Trophoblast cell (in vitro differentiated cells and primary cell): Measurements from ENCODE around the gene SLC34A1.
A peak's percentile ranks its signal among the peaks of the same experiment; 100 is the strongest.

Source experiments
- DNase-seq, 2 donors: peaks; one replicate each; pipeline ENCODE4 v3.0.0-alpha.2; 2016
- H2AFZ ChIP-seq: 2 replicates; pipeline ENCODE4 v1.6.1; 2013; ENCODE audit warnings: low read length, moderate library complexity, mild to moderate bottlenecking; ENCODE audit not compliant: insufficient read depth, poor library complexity
- H2AK5ac ChIP-seq: 2 replicates; pipeline ENCODE4 v1.6.1; 2013; ENCODE audit warnings: mild to moderate bottlenecking, low read length
- H2BK120ac ChIP-seq: 2 replicates; pipeline ENCODE4 v1.6.1; 2013; ENCODE audit warnings: low read length, mild to moderate bottlenecking, moderate library complexity; ENCODE audit not compliant: insufficient read depth, poor library complexity
- H2BK12ac ChIP-seq: 2 replicates; pipeline ENCODE4 v1.6.1; 2013; ENCODE audit warnings: mild to moderate bottlenecking, low read length, moderate library complexity
- H2BK5ac ChIP-seq: 2 replicates; pipeline ENCODE4 v1.6.1; 2013; ENCODE audit warnings: low read length, low read depth, moderate library complexity, mild to moderate bottlenecking; ENCODE audit not compliant: poor library complexity
- H3K14ac ChIP-seq: 2 replicates; pipeline ENCODE4 v1.6.1; 2013; ENCODE audit warnings: mild to moderate bottlenecking, low read length
- H3K18ac ChIP-seq: 2 replicates; pipeline ENCODE4 v1.6.1; 2013; ENCODE audit warnings: mild to moderate bottlenecking, low read length
- H3K23ac ChIP-seq: 2 replicates; pipeline ENCODE4 v1.6.1; 2013; ENCODE audit warnings: low read length
- H3K27ac ChIP-seq: 2 replicates; pipeline ENCODE4 v1.5.1; 2013; ENCODE audit warnings: low read depth, mild to moderate bottlenecking, inconsistent platforms, low read length, moderate library complexity
- H3K27me3 ChIP-seq: 2 replicates; pipeline ENCODE4 v1.6.1; 2013; ENCODE audit warnings: inconsistent platforms, mild to moderate bottlenecking, low read length, moderate library complexity; ENCODE audit not compliant: insufficient read depth
- H3K36me3 ChIP-seq, 2 experiments: 1 replicate in 1 of 2; 2 replicates in 1 of 2; pipeline ENCODE4 v1.6.1; 2013; ENCODE audit warnings: low read length in 2 of 2, mild to moderate bottlenecking in 2 of 2, moderate library complexity in 1 of 2; ENCODE audit not compliant: insufficient read depth in 2 of 2, control insufficient read depth in 1 of 2
- H3K4ac ChIP-seq: 2 replicates; pipeline ENCODE4 v1.6.1; 2013; ENCODE audit warnings: low read depth, mild to moderate bottlenecking, low read length, moderate library complexity
- H3K4me1 ChIP-seq, 2 experiments: 1 replicate in 1 of 2; 2 replicates in 1 of 2; pipeline ENCODE4 v1.6.1; 2013; ENCODE audit warnings: low read length in 2 of 2, mild to moderate bottlenecking in 2 of 2, moderate library complexity in 1 of 2; ENCODE audit not compliant: insufficient read depth in 2 of 2, control insufficient read depth in 1 of 2
- H3K4me2 ChIP-seq: 2 replicates; pipeline ENCODE4 v1.6.1; 2013; ENCODE audit warnings: inconsistent platforms, mild to moderate bottlenecking, low read length, moderate library complexity
- H3K4me3 ChIP-seq: 2 replicates; pipeline ENCODE4 v1.5.1; 2013; ENCODE audit warnings: mild to moderate bottlenecking, low read depth, low read length, inconsistent platforms
- H3K79me1 ChIP-seq: one replicate; pipeline ENCODE4 v1.6.1; 2013; ENCODE audit warnings: low read length
- H3K79me2 ChIP-seq: 2 replicates; pipeline ENCODE4 v1.6.1; 2013; ENCODE audit warnings: low read length, mild to moderate bottlenecking; ENCODE audit not compliant: control insufficient read depth, insufficient read depth, poor library complexity
- H3K9ac ChIP-seq: 2 replicates; pipeline ENCODE4 v1.6.1; 2013; ENCODE audit warnings: mild to moderate bottlenecking, low read length
- H3K9me3 ChIP-seq: 2 replicates; pipeline ENCODE4 v1.6.1; 2013; ENCODE audit warnings: low read depth, mild to moderate bottlenecking, control low read depth, inconsistent platforms, low read length; ENCODE audit not compliant: insufficient read depth
- H4K12ac ChIP-seq: 2 replicates; pipeline ENCODE4 v1.6.1; 2013; ENCODE audit warnings: low read depth, mild to moderate bottlenecking, low read length, moderate library complexity
- H4K8ac ChIP-seq: 2 replicates; pipeline ENCODE4 v1.6.1; 2013; ENCODE audit warnings: low read depth, mild to moderate bottlenecking, low read length, moderate library complexity
- H4K91ac ChIP-seq: one replicate; pipeline ENCODE4 v1.6.1; 2013; ENCODE audit warnings: low read depth, mild to moderate bottlenecking, low read length, moderate library complexity
- WGBS: extraction: QIAGEN DNeasy Blood & Tissue Kit; methylation state at CpG from one replicate; pipeline ENCODE4 v1.1.7; 2013; ENCODE audit warnings: missing lambda C conversion rate; ENCODE audit not compliant: insufficient read length, insufficient coverage; ENCODE audit errors: extremely low coverage; 5-methylcytosine and 5-hydroxymethylcytosine counted together

Gene SLC34A1

GRCh38 chr5:177349362-177349647 is 34.9 kb upstream of the SLC34A1 start:
- no peak overlapping the region for H3K9ac ChIP-seq
- no peak overlapping the region for H4K8ac ChIP-seq
- H3K9me3 ChIP-seq: peaks cover 1% of the 10 kb centered on the region
- H3K27ac ChIP-seq: no peak overlapping the region
- no peak overlapping the region for H2BK120ac ChIP-seq
- H3K36me3 ChIP-seq: peaks cover 5 to 12% of the 10 kb centered on the region in 2 experiments
- no peak overlapping the region for H2BK5ac ChIP-seq
- no peak overlapping the region for H3K4me3 ChIP-seq
- no peak overlapping the region for H2AK5ac ChIP-seq
- H2BK12ac ChIP-seq: no peak overlapping the region
- no peak overlapping the region for H3K23ac ChIP-seq
- H3K4ac ChIP-seq: no peak overlapping the region
- no peak for DNase-seq
- peaks cover 10% of the 10 kb centered on the region for H3K79me1 ChIP-seq
- no peak overlapping the region for H3K14ac ChIP-seq
- WGBS: no CpG with 5 or more reads among the region's 3 CpGs
- no peak overlapping the region for H3K18ac ChIP-seq
- no peaks in the 10 kb centered on the region for H3K27me3 ChIP-seq
- H3K4me1 ChIP-seq: peaks cover 12 to 16% of the 10 kb centered on the region in 2 experiments
- H4K91ac ChIP-seq: no peak overlapping the region
- H2AFZ ChIP-seq: no peak overlapping the region
- H3K4me2 ChIP-seq: no peak overlapping the region
- H3K79me2 ChIP-seq: peaks cover 13% of the 10 kb centered on the region
- H4K12ac ChIP-seq: no peak overlapping the region

- Histone ChIP-seq H2BK5ac (no peak overlapping the region), H3K79me1 (peaks cover 10% of the 10 kb centered on the region), H4K91ac (no peak overlapping the region), H3K36me3 (peaks cover 5 to 12% of the 10 kb centered on the region in 2 experiments), H3K4me2 (peak overlapping the region; percentile 82), H2AK5ac (no peak overlapping the region), H3K79me2 (peaks cover 13% of the 10 kb centered on the region), H3K9ac (no peak overlapping the region), H3K14ac (no peak overlapping the region), H2BK120ac (no peak overlapping the region), H2AFZ (no peak overlapping the region), H3K27ac (no peak overlapping the region), H3K9me3 (peaks cover 1% of the 10 kb centered on the region), H4K8ac (no peak overlapping the region), H4K12ac (no peak overlapping the region), H2BK12ac (no peak overlapping the region), H3K4ac (peak overlapping the region; percentile 9), H3K4me3 (no peak overlapping the region), H3K18ac (no peak overlapping the region), H3K27me3 (no peaks in the 10 kb centered on the region), H3K23ac (no peak overlapping the region), H3K4me1 (peaks cover 12 to 16% of the 10 kb centered on the region in 2 experiments)
- no CpG with 5 or more reads among the region's 5 CpGs for WGBS
- no peak for DNase-seq
These were observed 34.5 kb upstream of the SLC34A1 start for GRCh38 chr5:177349762-177350161.

DNA sequence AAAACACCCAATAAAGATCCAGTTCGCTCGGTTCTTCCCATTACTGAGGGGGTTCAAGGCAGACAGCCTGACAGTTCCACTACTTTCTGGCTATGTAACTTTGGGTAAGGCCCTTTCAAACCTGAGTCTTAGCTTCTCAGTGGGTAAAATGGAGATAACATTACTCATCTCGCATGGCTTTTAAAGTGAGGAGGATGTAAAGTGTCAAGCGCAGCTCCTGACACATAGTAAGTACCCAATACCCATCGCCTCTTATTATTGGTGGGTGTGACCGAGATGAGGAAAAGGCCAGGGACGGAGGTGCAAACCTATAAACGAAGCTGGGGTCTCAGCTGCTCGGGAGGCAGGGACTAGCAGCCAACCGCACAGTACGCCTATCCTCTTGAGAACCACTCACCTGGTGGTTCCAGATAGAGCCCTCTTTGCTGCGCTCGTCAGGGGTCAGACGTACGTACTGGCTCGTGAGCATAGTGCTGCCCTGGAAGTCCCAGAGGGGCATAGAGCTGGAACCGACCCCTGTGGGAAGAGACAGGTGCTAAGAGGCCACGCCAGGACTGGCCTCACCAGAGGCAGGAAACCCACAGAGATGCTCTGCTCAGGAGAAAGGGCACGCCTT is 33.4 kb upstream of the SLC34A1 start:
- H2AFZ ChIP-seq: peak overlapping the region; percentile 65
- DNase-seq: no peak
- no peaks in the 10 kb centered on the region for H3K9me3 ChIP-seq
- H3K18ac ChIP-seq: peak overlapping the region; percentile 42
- H3K79me2 ChIP-seq: peaks cover 13% of the 10 kb centered on the region
- H3K14ac ChIP-seq: peak overlapping the region; percentile 73
- H3K4me1 ChIP-seq: peaks cover 12 to 16% of the 10 kb centered on the region in 2 experiments
- H3K79me1 ChIP-seq: peaks cover 10% of the 10 kb centered on the region
- peak overlapping the region; percentile 57 for H2AK5ac ChIP-seq
- no peak overlapping the region for H2BK12ac ChIP-seq
- H3K27ac ChIP-seq: peak overlapping the region; percentile 95
- no CpG with 5 or more reads among the region's 19 CpGs for WGBS
- no peak overlapping the region for H2BK5ac ChIP-seq
- peaks cover 3 to 12% of the 10 kb centered on the region in 2 experiments for H3K36me3 ChIP-seq
- H3K4me2 ChIP-seq: peak overlapping the region; percentile 82
- H3K23ac ChIP-seq: no peak overlapping the region
- H3K4me3 ChIP-seq: peak overlapping the region; percentile 97
- peak overlapping the region; percentile 89 for H3K9ac ChIP-seq
- H3K4ac ChIP-seq: peak overlapping the region; percentile 76
- peak overlapping the region; percentile 28 for H2BK120ac ChIP-seq
- peak overlapping the region; percentile 91 for H4K91ac ChIP-seq
- H3K27me3 ChIP-seq: no peaks in the 10 kb centered on the region
- H4K8ac ChIP-seq: peak overlapping the region; percentile 96
- peak overlapping the region; percentile 87 for H4K12ac ChIP-seq

DNA sequence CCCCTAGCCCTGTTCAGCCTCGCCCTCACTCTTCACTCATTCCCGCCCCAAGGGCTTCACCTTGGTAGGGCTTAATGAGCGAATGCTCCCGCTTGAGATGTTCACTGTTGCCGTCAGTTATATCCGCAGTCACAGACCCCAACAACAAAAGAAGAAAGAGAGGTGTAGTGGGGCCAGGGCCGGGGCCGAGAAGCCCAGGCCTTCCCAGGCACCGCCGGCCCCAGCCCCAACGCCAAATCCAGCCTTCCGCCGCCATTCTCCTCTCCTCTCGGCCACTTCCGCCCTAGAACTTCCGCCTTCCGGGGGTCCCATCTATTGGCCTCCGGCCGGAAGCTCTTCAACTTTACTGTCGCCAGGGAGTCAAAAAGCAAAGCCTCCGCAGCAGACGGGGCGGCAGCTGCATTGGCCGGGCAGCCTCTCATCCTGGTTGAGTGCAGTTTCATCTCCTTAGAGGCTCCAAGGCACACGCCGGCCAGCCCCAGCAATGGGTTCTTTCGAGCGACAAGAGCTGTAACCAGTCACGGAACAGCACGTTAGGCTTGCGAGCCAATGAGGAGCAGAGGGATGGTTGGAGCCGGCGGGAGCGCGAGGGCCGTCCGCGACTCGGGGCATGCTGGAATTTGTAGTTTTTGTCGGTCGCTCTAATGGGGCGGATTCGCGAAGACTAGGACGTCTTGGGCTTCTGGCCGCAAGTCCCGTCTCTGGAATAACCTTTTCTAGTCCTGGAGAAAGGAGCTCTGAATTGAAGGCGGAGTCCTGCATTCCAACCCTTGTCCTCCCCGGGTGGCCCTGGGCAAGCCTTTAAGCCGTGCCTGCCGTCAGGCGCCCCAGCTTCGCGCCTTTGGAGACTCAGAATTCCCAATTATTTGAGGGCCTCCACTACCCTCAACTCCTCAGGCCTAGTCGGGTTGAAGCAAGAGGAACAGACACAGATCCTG is 32.6 kb upstream of the SLC34A1 start, which contains the start of gene LMAN2:
LMAN2 (minus strand) TSS at position 277 of the 938 bp plus-strand sequence; CDS start at position 256, 21 bp downstream.
- H3K27ac ChIP-seq: peak within 1 kb of the TSS; percentile 95
- H3K18ac ChIP-seq: peak within 1 kb of the TSS; percentile 85
- peak within 1 kb of the TSS; percentile 11 for H2BK12ac ChIP-seq
- peaks cover 3 to 10% of the 10 kb centered on the region in 2 experiments for H3K36me3 ChIP-seq
- no CpG with 5 or more reads among the region's 55 CpGs for WGBS
- H2BK5ac ChIP-seq: peak within 1 kb of the TSS; percentile 97
- peak within 1 kb of the TSS; percentile 91 for H4K91ac ChIP-seq
- H3K79me2 ChIP-seq: peaks cover 13% of the 10 kb centered on the region
- peak within 1 kb of the TSS; percentile 90 for H2BK120ac ChIP-seq
- peak; percentile 93 to 96 for DNase-seq
- H3K4me2 ChIP-seq: peak within 1 kb of the TSS; percentile 82
- H2AK5ac ChIP-seq: peak within 1 kb of the TSS; percentile 57
- peaks cover 10% of the 10 kb centered on the region for H3K79me1 ChIP-seq
- peak within 1 kb of the TSS; percentile 88 for H3K14ac ChIP-seq
- peak within 1 kb of the TSS; percentile 76 for H3K4ac ChIP-seq
- H3K4me1 ChIP-seq: peaks cover 12 to 16% of the 10 kb centered on the region in 2 experiments
- H4K8ac ChIP-seq: peak within 1 kb of the TSS; percentile 96
- no peaks in the 10 kb centered on the region for H3K9me3 ChIP-seq
- peak within 1 kb of the TSS; percentile 96 for H2AFZ ChIP-seq
- H3K9ac ChIP-seq: peak within 1 kb of the TSS; percentile 89
- no peak within 1 kb of the TSS for H3K23ac ChIP-seq
- peak within 1 kb of the TSS; percentile 97 for H4K12ac ChIP-seq
- no peaks in the 10 kb centered on the region for H3K27me3 ChIP-seq
- peak within 1 kb of the TSS; percentile 97 for H3K4me3 ChIP-seq
